Stimulated activated CD8-positive, alpha-beta memory T cell treated with anti-CD3 and anti-CD28 coated beads, Interleukin-4, amount 100 ng/mL, for 24 hours (primary cell): ENCODE measurements around the gene MYLK.

Experiments used
- DNase-seq: peaks from one replicate; pipeline ENCODE4 v3.0.0-alpha.2; 2020; ENCODE audit warnings: low read depth

MYLK gene

DNA sequence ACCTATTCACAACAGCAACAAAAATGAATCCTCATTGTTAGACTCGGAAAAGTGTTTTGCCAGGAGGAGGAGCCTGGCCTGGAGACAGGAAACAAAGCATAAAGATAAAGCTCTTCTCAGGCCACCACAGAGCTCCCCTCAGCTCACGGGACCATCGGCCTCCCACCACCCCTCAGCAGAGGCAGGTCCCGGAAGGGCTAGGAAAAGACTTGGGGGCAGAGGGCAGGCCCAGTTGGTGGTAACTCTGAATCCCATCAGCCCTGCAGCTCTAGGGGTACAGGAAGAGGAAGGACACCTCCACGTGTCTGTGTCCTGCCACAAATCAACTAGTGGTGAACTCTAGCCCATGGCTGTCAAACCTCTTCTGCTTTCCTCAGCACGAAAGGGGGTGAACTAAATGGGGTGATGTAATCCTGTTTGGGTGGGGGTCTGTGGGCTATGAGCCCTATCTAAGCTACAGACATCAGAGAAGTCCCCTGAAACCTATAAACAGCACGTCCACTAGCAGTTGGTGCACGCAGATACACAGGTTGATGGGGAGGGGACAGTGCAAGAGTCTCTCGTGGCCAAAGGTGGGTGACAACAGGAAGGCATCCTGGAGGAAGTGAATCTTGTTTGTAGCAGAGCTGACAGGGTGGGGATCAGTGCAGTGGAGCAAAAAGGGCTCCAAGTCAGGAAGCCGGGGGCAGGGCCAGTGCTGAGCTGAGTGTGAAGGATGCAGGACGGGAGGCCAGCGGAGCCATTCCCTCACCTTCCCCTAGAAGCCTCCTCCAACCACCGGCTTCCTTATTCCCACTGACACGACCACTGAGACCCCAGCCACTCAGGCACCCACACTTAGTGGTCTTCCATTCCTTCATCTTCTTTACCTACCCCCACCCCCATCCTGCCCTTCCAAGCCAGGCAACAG, 188.1 kb downstream of the MYLK start:
- no peak for DNase-seq

DNA sequence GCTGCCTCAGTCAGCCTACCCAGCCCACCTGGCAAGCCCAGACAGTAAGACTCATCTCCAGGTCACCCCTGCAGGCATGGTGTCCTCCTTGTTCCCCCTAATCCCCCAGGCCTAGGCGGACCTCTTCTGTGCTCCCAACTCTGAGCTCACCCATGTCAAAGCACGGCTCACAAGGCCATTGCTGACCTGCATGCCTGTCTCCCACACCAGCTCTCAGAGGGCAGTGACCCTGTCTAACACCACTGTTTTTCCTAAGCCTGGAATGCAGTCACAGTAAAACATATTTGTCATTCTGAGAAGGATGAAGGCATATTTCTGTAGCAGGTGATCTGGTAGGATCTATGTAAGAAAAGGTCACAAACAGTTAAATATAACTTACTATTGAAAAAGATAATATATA, 189.0 kb downstream of the MYLK start:
- DNase-seq = no peak

GRCh38 chr3:123694366-123695087, 189.6 kb downstream of the MYLK start:
- DNase-seq = no peak

DNA sequence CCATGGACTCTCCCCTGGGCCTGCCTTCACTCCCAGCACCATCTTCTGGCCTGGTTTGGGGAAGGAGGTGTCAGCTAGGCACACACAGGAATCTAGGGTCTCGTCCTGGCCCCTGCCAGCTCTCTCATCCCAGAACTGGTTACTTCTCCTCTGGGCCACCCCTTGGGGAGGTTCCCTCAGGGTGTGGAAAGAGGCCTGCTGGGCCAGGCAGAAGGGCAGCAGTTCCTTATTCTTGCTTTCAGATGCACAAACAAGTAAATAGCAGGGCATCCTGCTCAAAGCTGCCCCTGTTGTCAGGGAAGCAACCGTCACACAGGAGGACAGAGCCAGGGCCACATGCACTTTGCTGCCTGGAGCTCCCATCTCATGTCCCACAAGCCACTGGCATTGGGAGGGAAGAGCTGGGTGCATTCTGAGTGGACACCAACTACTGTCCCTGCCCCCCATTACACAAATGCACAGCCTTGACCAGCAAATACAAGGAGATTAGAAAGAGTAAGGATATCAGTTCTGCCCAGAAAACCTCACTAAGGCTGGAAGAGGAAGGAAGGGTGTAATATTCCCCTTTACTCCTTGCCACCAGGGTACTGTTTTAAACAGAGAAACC, 190.4 kb downstream of the MYLK start:
- DNase-seq = no peak

DNA sequence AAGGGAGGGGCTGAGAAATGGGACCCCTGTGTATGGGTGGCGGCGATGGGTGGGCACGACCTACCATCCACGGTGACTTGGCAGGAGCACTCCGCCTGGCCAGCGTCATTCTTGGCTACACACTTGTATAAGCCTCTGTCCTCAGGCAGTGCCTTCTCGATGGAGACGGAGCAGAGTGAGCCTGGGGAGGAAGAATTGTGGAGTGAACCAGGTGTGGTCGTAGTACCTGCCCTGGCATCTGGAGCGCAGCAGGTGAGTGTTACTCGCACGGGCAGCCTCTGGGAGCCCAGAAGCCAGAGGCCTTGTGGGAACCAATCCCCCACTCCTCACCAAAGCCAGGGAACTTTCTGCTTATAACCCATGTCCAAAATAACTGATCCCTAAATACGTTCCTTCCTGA, 191.5 kb downstream of the MYLK start:
- DNase-seq = no peak

- DNase-seq = no peak
Measured at GRCh38 chr3:123692041-123692440, 192.1 kb downstream of the MYLK start.

- DNase-seq = no peak
Measured at GRCh38 chr3:123689831-123690230, 194.3 kb downstream of the MYLK start.

- no peak for DNase-seq
Measured at GRCh38 chr3:123688241-123688747, 195.8 kb downstream of the MYLK start.

DNA sequence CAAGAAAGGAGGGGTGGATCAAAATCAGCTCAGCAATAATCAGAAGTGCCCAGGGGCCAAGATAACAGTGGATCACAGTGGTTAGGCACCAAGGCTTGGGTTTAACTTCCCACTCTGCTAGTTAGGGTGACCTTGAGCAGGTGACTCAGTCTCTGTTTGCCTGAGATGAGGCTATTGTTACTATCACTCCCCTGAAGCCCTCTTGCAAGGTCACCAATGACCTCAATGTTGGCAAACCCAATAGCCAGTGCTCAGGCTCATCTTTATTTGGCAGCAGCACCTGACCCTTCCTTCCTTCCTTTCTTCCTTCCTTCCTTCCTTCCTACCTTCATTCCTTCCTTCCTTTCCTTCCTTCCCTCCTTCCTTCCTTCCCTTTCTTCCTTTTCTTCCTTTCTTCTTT, 196.8 kb downstream of the MYLK start:
- no peak for DNase-seq

DNA sequence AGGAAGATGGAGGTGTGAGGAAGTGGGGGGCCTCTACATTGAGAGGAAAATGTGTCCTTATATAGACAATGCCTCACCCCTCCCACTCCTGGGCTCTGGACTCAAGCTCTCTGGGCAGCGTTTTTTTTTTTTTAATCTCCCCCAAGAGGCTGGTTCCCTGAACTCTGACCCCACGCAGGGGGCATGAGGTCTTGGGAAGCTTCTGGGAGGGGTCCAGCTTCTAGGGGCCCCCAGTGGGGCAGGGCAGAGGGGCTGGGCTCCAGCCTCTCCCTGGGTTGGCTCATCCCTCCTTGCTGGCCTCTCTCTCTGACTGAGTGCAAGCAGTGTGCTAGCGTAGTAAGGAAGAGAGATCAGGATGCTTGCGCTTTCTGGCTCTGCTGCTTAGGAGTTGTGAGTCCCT, 197.9 kb downstream of the MYLK start:
- DNase-seq = no peak

GRCh38 chr3:123685780-123686179, 198.4 kb downstream of the MYLK start:
- no peak for DNase-seq

DNA sequence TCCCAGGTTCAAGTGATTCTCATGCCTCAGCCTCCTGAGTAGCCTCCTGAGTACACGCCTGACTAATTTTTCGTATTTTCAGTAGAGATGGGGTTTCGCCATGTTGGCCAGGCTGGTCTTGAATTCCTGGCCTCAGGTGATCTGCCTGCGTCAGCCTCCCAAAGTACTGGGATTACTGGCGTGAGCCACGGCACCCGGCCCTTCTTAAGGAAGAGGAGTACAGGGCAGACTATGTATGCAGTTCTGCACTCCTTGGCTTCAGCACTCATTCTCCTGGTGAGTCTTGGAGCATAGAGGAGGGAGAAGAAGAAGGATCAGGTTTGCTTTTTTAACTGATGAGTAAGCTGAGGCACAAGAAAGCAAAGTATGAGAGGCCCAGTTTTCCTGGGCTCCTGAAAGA, 199.5 kb downstream of the MYLK start:
- no peak for DNase-seq

GRCh38 chr3:123684209-123684608, 199.9 kb downstream of the MYLK start:
- no peak for DNase-seq

DNA sequence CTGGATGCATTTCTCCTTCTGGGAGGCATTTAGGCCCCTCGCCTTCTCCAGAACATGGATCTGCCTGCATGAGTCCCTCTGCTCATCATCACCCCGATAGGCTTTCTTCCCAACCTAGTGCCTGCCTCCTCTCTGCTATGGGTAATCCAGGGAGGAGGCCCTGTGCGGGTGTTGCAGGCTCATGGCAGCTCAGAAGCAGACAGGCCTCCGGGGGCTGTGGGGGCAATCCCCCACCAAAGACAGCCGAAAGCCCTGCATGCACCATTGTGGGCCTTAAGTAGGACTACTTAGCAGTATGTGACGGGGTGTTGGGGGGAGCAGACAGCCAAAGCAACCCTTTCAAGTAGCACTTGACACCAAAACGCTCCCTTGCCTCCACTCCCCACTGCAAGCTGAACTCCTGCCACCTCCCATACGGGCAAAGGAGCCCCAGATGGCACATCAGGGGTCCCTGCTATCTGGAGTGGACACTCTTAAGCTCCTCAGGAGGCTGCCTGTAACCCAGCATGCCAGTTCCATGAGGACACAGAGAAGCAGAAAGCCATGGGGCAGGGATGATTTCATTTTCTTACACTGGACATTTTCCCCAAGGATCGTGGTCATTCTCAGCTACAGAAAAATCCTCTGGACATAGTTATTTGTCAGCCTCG, 200.5 kb downstream of the MYLK start:
- no peak for DNase-seq

DNA sequence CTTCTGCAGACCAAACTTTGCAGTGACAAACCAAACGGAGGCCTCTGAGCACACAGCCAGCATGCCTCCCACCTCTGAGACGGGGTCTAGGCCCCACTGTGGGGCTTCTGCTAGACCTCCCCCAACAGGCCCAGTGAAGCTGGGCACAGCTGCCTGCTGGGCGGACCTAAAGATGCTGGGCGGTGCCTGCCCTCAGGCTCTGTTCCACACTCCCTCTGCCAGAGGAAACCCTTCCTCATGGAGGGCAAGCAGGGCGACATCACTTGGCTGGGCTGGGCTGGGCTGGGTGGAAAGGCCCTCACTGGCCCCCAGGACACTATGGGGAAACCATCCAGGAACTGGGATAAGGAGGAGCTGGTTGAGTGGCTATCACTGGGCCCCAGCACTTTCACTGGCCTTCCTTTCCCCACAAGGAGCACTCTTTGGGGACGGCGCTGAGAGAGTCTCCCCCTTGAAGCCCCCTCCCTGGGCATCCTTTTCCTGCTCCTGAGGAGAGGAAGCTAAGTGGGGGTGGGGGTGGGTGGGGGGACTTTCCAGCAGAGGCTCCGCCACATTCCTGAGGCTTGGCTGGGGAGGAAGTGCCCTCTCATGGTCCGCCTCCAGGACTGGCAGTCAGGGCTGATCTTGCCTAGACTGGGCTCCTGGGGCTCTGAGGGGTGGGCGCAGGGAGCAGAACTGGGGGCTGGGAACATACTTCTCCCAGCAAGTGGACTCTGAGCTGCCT, 201.2 kb downstream of the MYLK start:
- no peak for DNase-seq

DNA sequence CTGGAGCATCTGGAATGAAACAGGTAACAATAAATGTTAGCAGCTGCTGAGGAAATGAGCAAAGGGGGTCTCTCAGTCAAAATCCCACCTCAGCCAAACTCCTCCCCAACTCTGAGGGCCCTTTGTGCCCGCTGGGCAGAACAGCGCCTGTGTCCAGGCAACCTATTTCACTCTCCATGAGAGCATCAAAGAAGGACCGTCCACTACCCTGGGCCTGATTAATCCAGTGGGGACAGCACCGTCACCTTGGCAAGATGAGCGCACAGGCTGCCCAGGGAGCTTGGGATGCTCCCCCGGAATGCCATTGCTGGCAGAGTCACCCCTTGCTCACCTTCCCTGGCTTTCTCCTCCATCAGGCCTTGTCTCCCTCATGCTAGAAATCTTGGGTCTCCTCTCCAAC, 201.8 kb downstream of the MYLK start:
- no peak for DNase-seq

- DNase-seq = no peak
Measured at GRCh38 chr3:123679712-123680386, 204.3 kb downstream of the MYLK start.

DNA sequence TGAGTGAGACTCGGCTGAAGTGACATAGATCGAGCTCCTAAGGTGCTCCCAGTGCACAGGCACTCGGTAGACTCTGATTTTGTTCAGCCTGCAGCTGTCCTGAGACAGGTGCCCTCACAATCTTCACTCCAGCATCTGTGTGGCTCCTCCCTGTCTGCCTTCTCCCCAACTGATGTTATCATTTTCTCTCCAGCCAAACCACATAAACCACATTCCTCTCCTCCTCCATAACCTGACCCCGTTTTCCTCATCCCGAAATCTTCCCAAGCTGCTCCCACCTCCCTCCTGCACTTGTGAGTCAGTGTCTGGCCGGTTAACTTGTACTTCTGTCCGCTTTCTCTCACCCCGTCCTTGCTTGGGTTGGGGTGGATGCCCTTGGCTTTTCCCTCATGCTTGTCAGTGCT, 206.0 kb downstream of the MYLK start:
- DNase-seq = no peak

- no peak for DNase-seq
Measured at GRCh38 chr3:123672429-123673146, 211.5 kb downstream of the MYLK start.

- no peak for DNase-seq
Measured at GRCh38 chr3:123670743-123671142, 213.4 kb downstream of the MYLK start.
